H1 (cell line): Measurements from ENCODE around the gene FOXQ1. TPM values are rescaled to one million over a fixed set of nuclear protein-coding genes. Genes with fewer than 3 reads are reported as not detected.

ENCODE experiments used
- POU5F1 ChIP-seq: IDR thresholded peaks from 2 replicates; pipeline ENCODE4 v1.6.1; 2011; ENCODE audit warnings: low read depth, mild to moderate bottlenecking, low read length, moderate library complexity
- SP2 ChIP-seq: IDR thresholded peaks from 2 replicates; pipeline ENCODE4 v1.6.1; 2012; ENCODE audit warnings: mild to moderate bottlenecking, low read length, inconsistent platforms
- polyA plus RNA-seq, 7 experiments: library from polyadenylated mRNA; depleted of rRNA in 3 of 7; stranded (reverse) in 5 of 7; unstranded in 2 of 7; fragments of >200 nt in 5 of 7; fragments of 200-250 nt in 2 of 7; gene quantifications; 1 replicate in 5 of 7; 2 replicates in 1 of 7; 4 replicates in 1 of 7; pipeline versions ENCODE4 v1.2.1 to v1.2.3, GENCODE V29; 2011 to 2013; ENCODE audit warnings: missing spikeins in 2 of 7, mixed read lengths in 2 of 7
- total RNA-seq: library from RNA; stranded (reverse); fragmentation: NEBNext Ultra II Directional; extraction: Animal tissue kit (Norgen Biotek cat#: 25700); gene quantifications from 2 replicates; pipeline ENCODE4 v1.2.1, GENCODE V29; 2021

FOXQ1 gene
- total and polyA plus RNA-seq, 2 of the 8 experiments (the other 6 are each of a cell fraction or from before 2014, with no cell fraction given): 0.03 TPM; not detected in 1

GRCh38 chr6:1266686-1267056 is 45.2 kb upstream of the FOXQ1 start (continued):
- no peak for TF ChIP-seq POU5F1
- TF ChIP-seq SP2: no peak
